ENCODE measurements around the gene ICAM2.
"Not testable (repeated sequence)": the region's sequence is repeated elsewhere in the genome, so short reads cannot be mapped to it uniquely, and the experiment has no call there.

ICAM2 gene

GRCh38 chr17:64008830-64009229 is 11.6 kb downstream of the ICAM2 start:
- no peak for DNase-seq

- DNase-seq: no peak
These were observed 12.1 kb downstream of the ICAM2 start for GRCh38 chr17:64008346-64008745.

DNA sequence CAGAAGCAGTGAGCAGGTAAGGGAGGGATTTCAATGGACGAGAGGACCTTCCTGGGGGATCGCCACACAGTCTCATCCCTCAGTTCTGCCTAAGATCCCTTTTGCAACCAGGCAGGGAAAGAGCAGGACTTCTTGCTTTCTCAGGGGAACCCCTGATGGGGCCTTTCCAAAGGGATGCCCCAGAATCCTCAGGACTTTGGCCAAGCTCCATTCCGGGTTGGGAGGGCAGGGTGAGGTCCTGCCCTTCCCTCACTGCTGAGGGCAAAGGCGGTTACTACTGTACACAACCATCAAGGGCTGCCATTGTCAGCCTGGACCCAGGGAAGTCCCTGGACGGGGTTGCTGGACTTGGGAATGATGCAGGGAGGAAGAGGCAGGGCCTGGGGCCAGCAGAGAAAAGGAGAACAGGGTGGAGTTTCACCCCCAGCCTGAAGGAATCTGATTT is 12.6 kb downstream of the ICAM2 start:
- DNase-seq: no peak

DNA sequence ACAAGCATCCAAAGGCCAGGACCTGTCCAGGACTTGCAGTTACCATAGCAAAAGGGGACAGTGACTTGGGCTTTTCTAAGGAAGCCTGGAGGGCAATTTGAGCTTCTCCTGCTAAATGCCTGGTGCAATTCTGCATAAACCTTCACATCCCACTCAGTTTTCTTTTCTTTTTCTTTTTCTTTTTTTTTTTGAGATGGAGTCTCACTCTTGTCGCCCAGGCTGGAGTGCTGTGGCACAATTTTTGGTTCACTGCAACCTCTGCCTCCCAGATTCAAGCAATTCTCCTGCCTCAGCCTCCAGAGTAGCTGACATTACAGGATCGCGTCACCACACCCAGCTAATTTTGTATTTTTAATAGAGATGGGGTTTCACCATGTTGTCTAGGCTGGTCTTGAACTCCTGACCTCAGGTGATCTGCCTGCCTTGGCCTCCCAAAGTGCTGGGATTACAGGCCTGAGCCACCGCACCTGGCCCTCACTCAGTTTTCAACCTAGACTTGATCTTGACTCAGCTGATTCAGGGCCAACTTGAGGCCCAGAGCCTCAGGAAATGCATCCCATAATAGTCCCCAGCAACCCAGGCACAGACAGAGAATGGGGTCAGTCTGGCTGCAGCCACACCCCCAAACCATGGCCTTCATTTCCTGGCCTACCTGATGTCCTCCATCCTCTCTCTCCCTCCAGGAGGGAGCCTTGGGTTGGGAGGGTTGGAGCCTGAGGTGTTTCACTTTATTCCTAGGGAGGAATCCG is 13.2 kb downstream of the ICAM2 start:
- not testable (repeated sequence) for DNase-seq

- DNase-seq: no peak
These were observed 13.9 kb downstream of the ICAM2 start for GRCh38 chr17:64006361-64007088.

GRCh38 chr17:64005734-64006167 is 14.7 kb downstream of the ICAM2 start:
- DNase-seq: no peak

GRCh38 chr17:64004903-64005733 is 15.3 kb downstream of the ICAM2 start:
- no peak for DNase-seq

DNA sequence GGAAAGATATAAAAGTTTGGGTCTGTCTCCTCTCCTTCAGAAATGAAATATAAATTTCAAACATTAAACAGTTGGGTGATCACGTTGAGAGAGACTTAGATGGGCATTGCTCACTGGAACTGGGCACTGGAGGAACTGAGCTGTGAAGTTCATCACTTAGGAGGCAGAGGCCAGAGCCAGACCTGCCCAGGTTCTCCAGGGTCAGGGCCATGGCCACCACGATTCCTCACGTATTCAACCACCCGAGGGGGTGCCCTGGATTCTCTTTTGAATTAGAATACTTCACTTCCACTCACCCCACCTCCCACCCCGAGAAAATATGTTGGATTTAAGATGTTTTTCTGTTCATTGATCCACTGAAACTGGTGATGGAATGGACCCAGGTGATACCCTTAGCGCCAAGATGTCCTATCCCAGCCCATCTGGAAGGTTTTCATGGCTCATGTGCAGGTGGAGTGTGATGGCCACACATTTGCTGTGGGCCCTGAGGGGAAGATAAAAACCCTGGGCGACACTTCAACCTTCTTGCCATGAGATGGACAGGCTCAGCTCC is 16.1 kb downstream of the ICAM2 start:
- DNase-seq: no peak

GRCh38 chr17:64003526-64004121 is 16.8 kb downstream of the ICAM2 start:
- DNase-seq: no peak

GRCh38 chr17:64002658-64003525 is 17.5 kb downstream of the ICAM2 start:
- no peak for DNase-seq

GRCh38 chr17:64001763-64002529 is 18.5 kb downstream of the ICAM2 start:
- DNase-seq: no peak

DNA sequence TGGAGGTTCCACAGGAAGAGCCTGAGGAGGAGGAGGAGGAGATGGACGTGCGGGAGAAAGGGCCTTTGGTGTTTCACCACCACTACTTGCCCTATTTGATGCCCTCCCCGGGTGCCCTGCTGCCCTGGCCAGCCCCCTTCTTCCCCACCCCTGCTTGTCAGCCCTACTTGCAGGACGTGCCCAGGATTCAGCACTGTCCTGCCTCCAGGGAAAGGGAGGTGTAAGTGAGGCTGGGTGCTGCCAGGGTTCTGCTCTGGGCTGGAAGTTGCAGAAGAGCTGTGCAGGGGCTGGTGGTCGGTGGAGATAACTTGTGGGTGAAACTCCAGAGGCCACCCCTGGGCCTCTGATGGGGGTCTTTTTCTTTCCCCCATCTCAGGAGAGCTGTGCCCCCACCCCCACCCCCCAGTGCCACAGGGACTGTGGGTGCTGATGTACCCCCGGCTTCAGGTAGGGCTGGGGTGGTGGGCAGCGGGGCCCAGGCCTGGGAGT is 19.3 kb downstream of the ICAM2 start:
- DNase-seq: no peak

GRCh38 chr17:63999680-64000531 is 20.5 kb downstream of the ICAM2 start:
- no peak for DNase-seq

DNA sequence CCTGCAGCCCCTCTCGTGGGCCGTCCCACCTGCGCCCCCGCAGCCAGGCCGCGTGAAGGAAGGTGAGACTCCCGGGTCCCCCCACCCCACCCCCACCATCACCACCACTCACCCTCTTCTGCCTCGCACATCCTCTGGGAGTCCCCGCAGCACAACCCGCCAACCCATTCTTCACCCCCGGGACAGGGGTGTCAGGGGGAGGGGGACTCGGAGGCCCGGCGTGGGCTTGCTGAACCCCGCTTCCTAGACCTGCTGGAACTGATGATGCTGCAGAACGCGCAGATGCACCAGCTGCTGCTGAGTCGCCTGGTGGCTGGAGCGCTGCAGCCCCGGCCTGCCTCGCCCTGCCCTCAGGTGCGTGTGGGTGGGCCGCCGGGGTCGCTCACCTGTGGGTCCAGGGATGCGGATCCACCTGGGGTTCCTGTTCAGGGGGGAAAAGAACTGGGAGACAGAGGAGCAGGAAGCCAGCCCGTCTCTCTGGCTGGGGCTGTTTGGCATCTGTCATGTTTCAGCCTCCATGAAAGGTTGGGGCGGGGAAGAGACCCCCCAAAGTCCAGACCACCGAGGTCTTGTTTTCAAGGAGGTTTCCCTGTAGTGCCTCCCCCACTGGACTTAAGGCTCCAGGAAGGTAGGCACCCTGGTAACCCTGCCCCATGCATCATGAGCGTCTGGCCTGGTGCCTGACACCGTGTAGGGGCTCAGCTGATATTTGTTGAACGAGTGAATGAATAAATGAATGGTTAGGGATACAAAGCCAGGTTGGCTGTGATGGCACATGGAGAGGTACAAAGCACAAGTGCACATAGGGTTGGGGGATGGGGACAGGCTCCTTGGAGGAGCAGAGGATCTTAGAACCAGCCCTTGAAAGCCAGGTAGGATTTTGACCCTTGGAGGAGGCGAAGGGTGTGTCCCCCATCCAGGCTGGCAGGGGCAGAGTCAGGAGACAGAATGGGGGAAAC is 21.4 kb downstream of the ICAM2 start:
- DNase-seq: peak; percentile 24

GRCh38 chr17:63998050-63998720 is 22.2 kb downstream of the ICAM2 start, which contains the start of gene PRR29:
Gene PRR29, plus strand, starts transcription at chr17:63998351. Its CDS starts 14 bp downstream, at chr17:63998365.
- peak; percentile 73 for DNase-seq

DNA sequence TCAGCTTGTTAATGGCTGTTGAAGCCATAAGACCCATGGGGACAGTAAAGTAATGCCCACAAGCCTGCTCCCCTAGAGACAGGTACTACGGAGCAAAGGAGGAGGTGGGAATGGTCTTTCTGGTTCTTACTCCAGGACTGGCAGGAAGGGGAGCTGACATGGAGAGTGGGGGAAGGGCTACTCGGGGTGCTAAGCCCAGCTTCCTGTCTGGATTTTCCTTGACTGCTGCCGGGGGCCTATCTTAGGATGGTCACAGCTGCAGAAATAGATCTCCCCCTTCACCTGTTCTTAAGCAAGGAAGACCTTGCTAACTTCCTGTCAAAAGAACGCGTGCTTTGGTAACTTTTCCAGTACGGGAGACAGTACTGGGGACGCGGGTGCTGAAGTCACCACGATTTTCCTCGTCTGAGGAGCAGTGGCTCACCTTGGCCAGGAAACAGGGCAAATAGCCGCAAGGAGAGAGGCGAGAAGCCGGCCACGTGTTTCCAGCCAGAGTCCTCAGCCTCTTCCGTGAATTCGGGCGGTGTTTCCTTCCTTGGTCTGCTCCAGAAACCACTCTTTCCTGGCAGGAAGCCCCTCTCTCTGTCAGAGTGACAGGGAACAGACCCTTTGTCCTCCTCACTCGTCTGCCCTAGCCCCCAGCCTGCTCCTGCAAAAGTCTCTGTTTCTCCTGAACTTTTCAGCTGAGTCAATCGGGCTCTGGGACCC is 22.9 kb downstream of the ICAM2 start:
- DNase-seq: no peak
